Parathyroid adenoma (tissue), 2 donors: ENCODE data around the gene PODXL.
A peak's percentile ranks its signal among the peaks of the same experiment; 100 is the strongest.

Source experiments
- H2AFZ ChIP-seq: fragments of 300-600 bp; sonication (generic); one replicate; pipeline ENCODE4 v1.7.0; 2017; ENCODE audit warnings: antibody characterized with exemption, mild to moderate bottlenecking
- H3K27ac ChIP-seq: fragments of 300-600 bp; sonication (generic); one replicate; pipeline ENCODE4 v1.7.0; 2017
- H3K27me3 ChIP-seq: fragments of 300-600 bp; sonication (generic); one replicate; pipeline ENCODE4 v1.7.0; 2017; ENCODE audit warnings: low read length; ENCODE audit not compliant: control insufficient read depth, insufficient read depth
- H3K36me3 ChIP-seq: fragments of 300-600 bp; sonication (generic); one replicate; pipeline ENCODE4 v1.7.0; 2017; ENCODE audit warnings: low read length; ENCODE audit not compliant: control insufficient read depth, insufficient read depth
- H3K4me1 ChIP-seq: fragments of 300-600 bp; sonication (generic); one replicate; pipeline ENCODE4 v1.7.0; 2017; ENCODE audit warnings: control low read depth
- H3K4me2 ChIP-seq: fragments of 300-600 bp; sonication (generic); one replicate; pipeline ENCODE4 v1.7.0; 2017; ENCODE audit warnings: low read length
- H3K4me3 ChIP-seq: fragments of 300-600 bp; sonication (generic); one replicate; pipeline ENCODE4 v1.7.0; 2017; ENCODE audit warnings: low read depth, low read length
- H3K79me2 ChIP-seq: fragments of 300-600 bp; sonication (generic); one replicate; pipeline ENCODE4 v1.7.0; 2017; ENCODE audit warnings: control low read depth
- H3K9ac ChIP-seq: fragments of 300-600 bp; sonication (generic); one replicate; pipeline ENCODE4 v1.7.0; 2017; ENCODE audit warnings: mild to moderate bottlenecking
- H3K9me3 ChIP-seq: fragments of 300-600 bp; sonication (generic); one replicate; pipeline ENCODE4 v1.7.0; 2017; ENCODE audit warnings: low read length; ENCODE audit not compliant: control insufficient read depth
- TF ChIP-seq, protein P1 (sequence below): fragments of 300-600 bp; sonication (generic); IDR thresholded peaks from one replicate; pipeline ENCODE4 v1.7.0; 2017; ENCODE audit warnings: antibody characterized with exemption, mild to moderate bottlenecking
- donor health status: primary hyperparathyroidism.

Gene PODXL

DNA sequence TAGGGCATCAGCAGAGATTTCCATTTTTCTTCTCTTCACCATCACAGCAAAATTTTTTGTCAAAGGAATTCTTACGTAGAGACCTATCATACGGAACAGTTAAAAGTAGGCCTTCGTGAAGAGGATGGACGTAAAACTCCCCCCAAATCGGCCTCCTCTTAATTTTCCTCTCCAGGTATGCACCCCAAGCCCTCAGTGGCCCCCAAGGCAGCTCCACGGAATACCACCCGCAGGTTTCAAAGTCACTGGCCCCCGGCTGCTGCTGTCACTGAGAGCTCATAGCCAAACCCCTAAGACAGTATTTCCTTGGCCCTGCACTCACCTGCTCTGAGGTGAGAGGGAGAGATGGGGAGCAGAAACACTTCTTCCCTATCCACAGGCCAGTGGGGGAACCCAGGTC lies 8.8 kb downstream of the PODXL start:
- no peak overlapping the region for H3K27ac ChIP-seq
- no peaks in the 10 kb centered on the region for H3K9me3 ChIP-seq
- H3K9ac ChIP-seq: no peak overlapping the region
- no peaks in the 10 kb centered on the region for H3K27me3 ChIP-seq
- TF ChIP-seq, protein P1, sequence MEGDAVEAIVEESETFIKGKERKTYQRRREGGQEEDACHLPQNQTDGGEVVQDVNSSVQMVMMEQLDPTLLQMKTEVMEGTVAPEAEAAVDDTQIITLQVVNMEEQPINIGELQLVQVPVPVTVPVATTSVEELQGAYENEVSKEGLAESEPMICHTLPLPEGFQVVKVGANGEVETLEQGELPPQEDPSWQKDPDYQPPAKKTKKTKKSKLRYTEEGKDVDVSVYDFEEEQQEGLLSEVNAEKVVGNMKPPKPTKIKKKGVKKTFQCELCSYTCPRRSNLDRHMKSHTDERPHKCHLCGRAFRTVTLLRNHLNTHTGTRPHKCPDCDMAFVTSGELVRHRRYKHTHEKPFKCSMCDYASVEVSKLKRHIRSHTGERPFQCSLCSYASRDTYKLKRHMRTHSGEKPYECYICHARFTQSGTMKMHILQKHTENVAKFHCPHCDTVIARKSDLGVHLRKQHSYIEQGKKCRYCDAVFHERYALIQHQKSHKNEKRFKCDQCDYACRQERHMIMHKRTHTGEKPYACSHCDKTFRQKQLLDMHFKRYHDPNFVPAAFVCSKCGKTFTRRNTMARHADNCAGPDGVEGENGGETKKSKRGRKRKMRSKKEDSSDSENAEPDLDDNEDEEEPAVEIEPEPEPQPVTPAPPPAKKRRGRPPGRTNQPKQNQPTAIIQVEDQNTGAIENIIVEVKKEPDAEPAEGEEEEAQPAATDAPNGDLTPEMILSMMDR: no peak
- no peak overlapping the region for H3K4me3 ChIP-seq
- no peak overlapping the region for H2AFZ ChIP-seq
- no peak overlapping the region for H3K4me2 ChIP-seq
- no peaks in the 10 kb centered on the region for H3K36me3 ChIP-seq
- H3K79me2 ChIP-seq: peaks cover 5% of the 10 kb centered on the region
- no peaks in the 10 kb centered on the region for H3K4me1 ChIP-seq

DNA sequence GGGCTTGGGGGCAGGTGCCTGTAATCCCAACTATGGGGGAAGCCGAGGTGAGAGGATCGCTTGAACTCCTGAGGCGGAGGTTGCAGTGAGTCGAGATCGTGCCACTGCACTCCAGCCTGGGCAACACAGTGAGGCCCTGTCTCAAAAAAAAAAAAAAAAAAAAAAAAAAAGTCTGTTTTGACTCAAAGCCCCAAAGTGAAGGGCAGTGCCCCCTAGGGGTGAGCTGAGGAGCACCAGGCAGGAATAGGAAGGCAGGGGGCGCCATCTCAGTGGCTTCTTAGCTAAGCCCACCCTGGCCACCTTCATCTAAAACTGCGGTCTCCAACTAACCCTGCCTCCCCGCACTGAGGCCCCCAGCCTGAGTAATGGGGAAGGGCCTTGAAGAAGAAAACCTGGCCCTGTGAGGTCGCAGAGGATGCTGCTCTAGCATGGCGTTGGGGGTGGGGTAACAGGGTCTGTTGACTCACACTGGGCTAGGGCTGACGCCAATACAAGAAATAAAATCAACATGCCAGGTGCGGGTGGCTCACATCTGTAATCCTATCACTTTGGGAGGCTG lies 9.8 kb downstream of the PODXL start:
- H3K9me3 ChIP-seq: no peaks in the 10 kb centered on the region
- peaks cover 5% of the 10 kb centered on the region for H3K79me2 ChIP-seq
- H2AFZ ChIP-seq: no peak overlapping the region
- no peaks in the 10 kb centered on the region for H3K4me1 ChIP-seq
- H3K4me2 ChIP-seq: no peak overlapping the region
- H3K27ac ChIP-seq: no peak overlapping the region
- H3K36me3 ChIP-seq: no peaks in the 10 kb centered on the region
- H3K27me3 ChIP-seq: no peaks in the 10 kb centered on the region
- TF ChIP-seq, protein P1: peak; percentile 27
- H3K4me3 ChIP-seq: no peak overlapping the region
- H3K9ac ChIP-seq: no peak overlapping the region

DNA sequence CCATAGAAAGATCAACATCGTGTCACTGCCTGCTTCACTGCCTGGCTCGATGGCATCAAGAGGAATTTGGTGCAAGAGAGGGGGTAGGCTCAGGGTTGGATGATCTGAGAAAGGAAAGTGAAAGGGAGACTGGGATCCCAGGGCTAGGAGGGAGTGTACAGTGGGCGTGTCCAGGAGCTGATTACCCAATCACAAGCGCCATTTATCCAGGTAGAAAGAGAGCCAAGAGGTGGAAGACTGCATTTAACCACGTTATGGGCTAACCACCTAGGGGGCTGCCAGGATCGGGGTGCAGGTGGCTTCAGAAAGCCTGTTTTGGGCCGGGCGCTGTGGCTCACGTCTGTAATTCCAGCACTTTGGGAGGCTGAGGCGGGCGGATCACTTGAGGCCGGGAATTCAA lies 10.3 kb downstream of the PODXL start:
- TF ChIP-seq, protein P1: no peak
- H3K9me3 ChIP-seq: no peaks in the 10 kb centered on the region
- H3K79me2 ChIP-seq: peaks cover 5% of the 10 kb centered on the region
- H3K9ac ChIP-seq: no peak overlapping the region
- no peaks in the 10 kb centered on the region for H3K4me1 ChIP-seq
- H3K4me3 ChIP-seq: no peak overlapping the region
- H3K27me3 ChIP-seq: no peaks in the 10 kb centered on the region
- no peak overlapping the region for H3K27ac ChIP-seq
- no peak overlapping the region for H3K4me2 ChIP-seq
- H2AFZ ChIP-seq: no peak overlapping the region
- H3K36me3 ChIP-seq: no peaks in the 10 kb centered on the region

DNA sequence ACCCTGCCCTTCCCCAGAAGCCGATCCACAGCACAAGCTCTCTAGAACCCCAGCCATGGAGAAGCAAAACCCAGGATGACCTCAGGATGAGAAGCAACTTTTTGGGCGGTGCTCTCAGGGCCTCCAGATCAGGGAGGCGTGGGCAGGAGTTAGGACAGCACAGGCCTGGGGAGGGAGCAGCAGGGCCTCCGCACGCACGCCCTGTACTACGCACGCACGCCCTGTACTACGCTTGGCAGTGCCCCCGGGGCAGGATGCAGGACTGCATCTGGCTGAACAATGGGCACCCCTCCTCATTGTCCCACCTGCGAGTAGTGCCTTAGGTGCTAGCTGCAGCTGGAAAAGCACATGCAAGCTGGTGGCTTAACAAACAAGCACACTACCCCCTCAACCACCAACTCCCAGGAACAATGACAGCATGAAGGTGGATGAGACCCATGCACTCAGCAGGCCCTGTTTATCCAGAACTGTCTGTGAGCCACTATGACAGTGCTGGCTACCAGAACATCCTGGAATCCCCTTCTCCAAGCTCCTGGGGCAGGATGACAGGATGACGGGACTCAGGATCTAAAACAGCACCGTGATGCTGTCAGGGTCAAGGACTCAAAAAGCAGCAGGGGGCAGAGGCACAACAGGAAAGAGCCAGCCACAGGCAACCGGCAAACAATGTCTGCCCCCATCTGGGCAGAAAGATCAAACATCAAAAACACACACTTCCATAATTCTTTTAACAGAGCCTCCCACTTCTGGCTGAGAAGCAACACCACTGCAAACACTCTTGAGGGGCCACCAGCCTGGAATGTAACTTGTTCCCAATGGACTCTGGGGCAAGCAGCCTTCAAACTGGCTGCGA lies 11.8 kb downstream of the PODXL start:
- no peak overlapping the region for H3K27ac ChIP-seq
- no peak overlapping the region for H3K9ac ChIP-seq
- TF ChIP-seq, protein P1: peak; percentile 14
- H3K4me1 ChIP-seq: no peaks in the 10 kb centered on the region
- H3K4me3 ChIP-seq: no peak overlapping the region
- H3K79me2 ChIP-seq: peaks cover 2% of the 10 kb centered on the region
- H3K36me3 ChIP-seq: no peaks in the 10 kb centered on the region
- no peak overlapping the region for H2AFZ ChIP-seq
- H3K4me2 ChIP-seq: no peak overlapping the region
- H3K9me3 ChIP-seq: no peaks in the 10 kb centered on the region
- H3K27me3 ChIP-seq: no peaks in the 10 kb centered on the region
